K562 (cell line): ENCODE results near the gene ZNF501. TPM values are rescaled to one million over a fixed set of nuclear protein-coding genes. Genes with fewer than 3 reads are reported as not detected.

Source experiments
- EP300 ChIP-seq: IDR thresholded peaks from 2 replicates; pipeline ENCODE4 v1.6.1; 2012; ENCODE audit warnings: low read length, improper control_type of control experiment
- MAFG ChIP-seq: fragments of 450-650 bp; conservative IDR thresholded peaks from 2 replicates; pipeline ENCODE4 v1.6.1; 2016; ENCODE audit warnings: missing genetic modification characterization, missing compliant biosample characterization
- PCBP1 ChIP-seq: fragments of 200-400 bp; formaldehyde crosslinking; IDR thresholded peaks from 2 replicates; pipeline ENCODE4 v1.6.1; 2018; ENCODE audit warnings: mild to moderate bottlenecking, low read depth, low read length; ENCODE audit not compliant: poor library complexity, severe bottlenecking
- TAF1 ChIP-seq: IDR thresholded peaks from 2 replicates; pipeline ENCODE4 v1.6.1; 2011; ENCODE audit warnings: mild to moderate bottlenecking, low read length, moderate library complexity; ENCODE audit not compliant: insufficient read depth, control insufficient read depth, severe bottlenecking; ENCODE audit errors: extremely low read depth
- TRIM28 ChIP-seq: fragments of 450-650 bp; IDR thresholded peaks from 2 replicates; pipeline ENCODE4 v1.6.1; 2017
- WHSC1 ChIP-seq: IDR thresholded peaks from one replicate; pipeline ENCODE4 v1.6.1; 2012; ENCODE audit warnings: low read length, control low read depth, inconsistent platforms
- polyA plus RNA-seq, 8 experiments: library from polyadenylated mRNA; depleted of rRNA in 4 of 8; stranded (reverse) in 5 of 8; unstranded in 3 of 8; fragments of >200 nt; fragmentation: Nextera tagmentation in 2 of 8; fragmentation: Illumina TruSeq in 1 of 8; extraction: Ambion mirVana in 2 of 8; extraction: Trizol in 1 of 8; gene quantifications; 2 replicates each; pipeline versions ENCODE4 v1.2.1 to v1.2.3, GENCODE V29; 2011 to 2014; ENCODE audit warnings: inconsistent platforms in 1 of 8, missing spikeins in 1 of 8
- total RNA-seq, 7 experiments: library from RNA; depleted of rRNA in 6 of 7; stranded (reverse); fragments of >200 nt in 6 of 7; fragmentation: Illumina TruSeq in 2 of 7; extraction: Trizol in 2 of 7; gene quantifications; 2 replicates each; pipeline versions ENCODE4 v1.2.1 to v1.2.3, GENCODE V29; 2011 to 2021; ENCODE audit warnings: low replicate concordance in 1 of 7
- TF ChIP-seq, protein P1 (sequence below), 2 experiments: fragments of 450-650 bp in 1 of 2; sonication (generic) in 1 of 2; formaldehyde crosslinking in 1 of 2; IDR thresholded peaks; 2 replicates each; pipeline versions ENCODE4 v1.7.1 to v1.9.0; 2016 to 2022; ENCODE audit warnings: inconsistent platforms in 1 of 2, mild to moderate bottlenecking in 1 of 2, missing genetic modification reagents in 1 of 2
- TF ChIP-seq, protein P2 (sequence below): fragments of 450-650 bp; formaldehyde crosslinking; conservative IDR thresholded peaks from 2 replicates; pipeline ENCODE4 v1.4.0; 2022; ENCODE audit warnings: mild to moderate bottlenecking, missing genetic modification characterization

Gene ZNF501
- total and polyA plus RNA-seq, 9 of the 15 experiments (the other 6 are each of a cell fraction or from before 2014, with no cell fraction given), result 1.2 to 6.5 (median 3.7) TPM

DNA sequence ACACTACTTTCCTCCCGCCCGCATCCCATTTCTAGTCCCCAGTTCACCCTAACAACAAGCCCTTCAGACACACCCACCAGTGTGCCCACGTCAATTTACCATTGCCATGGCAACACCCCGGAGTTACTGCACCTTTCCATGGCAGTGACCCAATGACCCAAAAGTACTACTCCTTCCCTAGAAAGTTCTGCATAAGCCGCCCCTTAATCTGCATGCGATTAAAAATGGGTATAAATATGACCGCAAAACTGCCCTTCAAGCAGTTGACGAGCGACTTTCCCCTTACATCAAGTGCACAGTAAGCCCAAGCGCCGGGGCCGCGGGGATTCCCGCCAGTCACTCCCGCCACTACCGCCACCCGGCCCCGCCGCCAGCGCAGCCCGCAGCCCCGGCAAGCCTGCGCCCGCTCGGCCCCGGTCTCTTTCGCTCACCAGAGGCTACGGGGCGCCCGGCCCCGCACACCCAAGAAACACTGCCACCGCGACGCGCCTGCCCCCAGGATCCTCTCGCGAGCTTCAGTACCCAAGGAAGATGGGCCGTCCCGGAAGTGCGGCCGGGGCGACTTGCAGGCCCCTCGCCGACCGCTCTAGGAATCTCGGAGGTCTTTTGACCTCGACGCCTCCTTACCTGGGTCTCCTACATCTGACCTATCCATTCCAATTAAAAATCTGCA is 44.2 kb upstream of the ZNF501 start (continued):
- TF ChIP-seq MAFG (tag), result no peak
- TF ChIP-seq TAF1, result peak; percentile 13
- TF ChIP-seq EP300, result no peak
- TF ChIP-seq WHSC1, result no peak
- TF ChIP-seq, protein P1, sequence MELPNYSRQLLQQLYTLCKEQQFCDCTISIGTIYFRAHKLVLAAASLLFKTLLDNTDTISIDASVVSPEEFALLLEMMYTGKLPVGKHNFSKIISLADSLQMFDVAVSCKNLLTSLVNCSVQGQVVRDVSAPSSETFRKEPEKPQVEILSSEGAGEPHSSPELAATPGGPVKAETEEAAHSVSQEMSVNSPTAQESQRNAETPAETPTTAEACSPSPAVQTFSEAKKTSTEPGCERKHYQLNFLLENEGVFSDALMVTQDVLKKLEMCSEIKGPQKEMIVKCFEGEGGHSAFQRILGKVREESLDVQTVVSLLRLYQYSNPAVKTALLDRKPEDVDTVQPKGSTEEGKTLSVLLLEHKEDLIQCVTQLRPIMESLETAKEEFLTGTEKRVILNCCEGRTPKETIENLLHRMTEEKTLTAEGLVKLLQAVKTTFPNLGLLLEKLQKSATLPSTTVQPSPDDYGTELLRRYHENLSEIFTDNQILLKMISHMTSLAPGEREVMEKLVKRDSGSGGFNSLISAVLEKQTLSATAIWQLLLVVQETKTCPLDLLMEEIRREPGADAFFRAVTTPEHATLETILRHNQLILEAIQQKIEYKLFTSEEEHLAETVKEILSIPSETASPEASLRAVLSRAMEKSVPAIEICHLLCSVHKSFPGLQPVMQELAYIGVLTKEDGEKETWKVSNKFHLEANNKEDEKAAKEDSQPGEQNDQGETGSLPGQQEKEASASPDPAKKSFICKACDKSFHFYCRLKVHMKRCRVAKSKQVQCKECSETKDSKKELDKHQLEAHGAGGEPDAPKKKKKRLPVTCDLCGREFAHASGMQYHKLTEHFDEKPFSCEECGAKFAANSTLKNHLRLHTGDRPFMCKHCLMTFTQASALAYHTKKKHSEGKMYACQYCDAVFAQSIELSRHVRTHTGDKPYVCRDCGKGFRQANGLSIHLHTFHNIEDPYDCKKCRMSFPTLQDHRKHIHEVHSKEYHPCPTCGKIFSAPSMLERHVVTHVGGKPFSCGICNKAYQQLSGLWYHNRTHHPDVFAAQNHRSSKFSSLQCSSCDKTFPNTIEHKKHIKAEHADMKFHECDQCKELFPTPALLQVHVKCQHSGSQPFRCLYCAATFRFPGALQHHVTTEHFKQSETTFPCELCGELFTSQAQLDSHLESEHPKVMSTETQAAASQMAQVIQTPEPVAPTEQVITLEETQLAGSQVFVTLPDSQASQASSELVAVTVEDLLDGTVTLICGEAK (IDR thresholded peaks at IDR 0.05), result peak; percentile 69
- TF ChIP-seq, protein P1 (CRISPR knock-in tag; IDR thresholded peaks at IDR 0.05), result no peak
- TF ChIP-seq PCBP1, result no peak
- no peak for TF ChIP-seq TRIM28
- TF ChIP-seq, protein P2, sequence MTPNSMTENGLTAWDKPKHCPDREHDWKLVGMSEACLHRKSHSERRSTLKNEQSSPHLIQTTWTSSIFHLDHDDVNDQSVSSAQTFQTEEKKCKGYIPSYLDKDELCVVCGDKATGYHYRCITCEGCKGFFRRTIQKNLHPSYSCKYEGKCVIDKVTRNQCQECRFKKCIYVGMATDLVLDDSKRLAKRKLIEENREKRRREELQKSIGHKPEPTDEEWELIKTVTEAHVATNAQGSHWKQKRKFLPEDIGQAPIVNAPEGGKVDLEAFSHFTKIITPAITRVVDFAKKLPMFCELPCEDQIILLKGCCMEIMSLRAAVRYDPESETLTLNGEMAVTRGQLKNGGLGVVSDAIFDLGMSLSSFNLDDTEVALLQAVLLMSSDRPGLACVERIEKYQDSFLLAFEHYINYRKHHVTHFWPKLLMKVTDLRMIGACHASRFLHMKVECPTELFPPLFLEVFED (CRISPR knock-in tag), result no peak
